Lower leg skin (tissue), 3 donors: ENCODE measurements around the gene NLRP9.
"Not testable (repeated sequence)": the region's sequence is repeated elsewhere in the genome, so short reads cannot be mapped to it uniquely, and the experiment has no call there.

ENCODE experiments used
- CTCF ChIP-seq, 3 donors: fragments of 450-650 bp; IDR thresholded peaks; one replicate each; pipeline ENCODE4 v1.5.1; 2016; ENCODE audit warnings: antibody characterized with exemption in 3 of 3, mild to moderate bottlenecking in 3 of 3, moderate library complexity in 2 of 3
- POLR2A ChIP-seq, 2 donors: fragments of 450-650 bp; IDR thresholded peaks; one replicate each; pipeline ENCODE4 v1.6.1; 2016 to 2017; ENCODE audit warnings: antibody characterized with exemption in 2 of 2, mild to moderate bottlenecking in 1 of 2, moderate library complexity in 1 of 2

GRCh38 chr19:55730378-55730777 is 7.8 kb downstream of the NLRP9 start:
- TF ChIP-seq CTCF, POLR2A (IDR thresholded peaks at IDR 0.05): not testable (repeated sequence)
